Naive thymus-derived CD4-positive, alpha-beta T cell (primary cell): Measurements from ENCODE around the gene PTTG1IP. TPM values are rescaled to one million over a fixed set of nuclear protein-coding genes. Genes with fewer than 3 reads are reported as not detected.

Experiments
- ATAC-seq: fragments of 150-1000 bp; cut with Tn5 transposase; 2 replicates; pipeline ENCODE4 v1.10.0; 2021; ENCODE audit warnings: mild to moderate bottlenecking, moderate library complexity
- CTCF ChIA-PET: fragments of 350-600 bp; sonication (Branson Sonifier 250); formaldehyde crosslinking; loops from one replicate; lab custom pipeline; 2021; ENCODE audit warnings: antibody characterized with exemption; lab: Charles Lee
- POLR2A ChIA-PET: fragments of 350-600 bp; sonication (Branson Sonifier 250); formaldehyde crosslinking; loops from one replicate; lab custom pipeline; 2021; ENCODE audit warnings: antibody characterized with exemption, inconsistent platforms; lab: Charles Lee
- DNase-seq, 9 donors: peaks; one replicate each; pipeline versions ENCODE4 v3.0.0 to v3.0.0-alpha.2; 2020 to 2022; ENCODE audit warnings: mixed read lengths in 1 of 9
- H3K27ac ChIP-seq: one replicate; pipeline ENCODE4 v1.7.0; 2013; ENCODE audit warnings: mild to moderate bottlenecking, low read depth, low read length, moderate library complexity
- H3K27me3 ChIP-seq, 2 donors: one replicate each; pipeline ENCODE4 v1.7.0; 2013; ENCODE audit warnings: low read length in 2 of 2, mild to moderate bottlenecking in 2 of 2, moderate library complexity in 2 of 2; ENCODE audit not compliant: control insufficient read depth in 2 of 2, insufficient read depth in 2 of 2
- H3K36me3 ChIP-seq, 3 experiments: 1 replicate in 2 of 3; 2 replicates in 1 of 3; pipeline ENCODE4 v1.7.0; 2013; ENCODE audit warnings: low read length in 3 of 3, mild to moderate bottlenecking in 3 of 3, moderate library complexity in 1 of 3; ENCODE audit not compliant: insufficient read depth in 3 of 3, control insufficient read depth in 2 of 3
- H3K4me1 ChIP-seq, 2 donors: one replicate each; pipeline ENCODE4 v1.7.0; 2013; ENCODE audit warnings: low read length in 2 of 2, mild to moderate bottlenecking in 2 of 2, moderate library complexity in 1 of 2; ENCODE audit not compliant: control insufficient read depth in 2 of 2, insufficient read depth in 2 of 2
- H3K4me3 ChIP-seq: 2 replicates; pipeline ENCODE4 v1.7.0; 2013; ENCODE audit warnings: mild to moderate bottlenecking, low read length
- H3K9me3 ChIP-seq, 3 experiments: 1 replicate in 2 of 3; 2 replicates in 1 of 3; pipeline ENCODE4 v1.7.0; 2013; ENCODE audit warnings: low read length in 3 of 3; ENCODE audit not compliant: control insufficient read depth in 2 of 3
- H3K27ac Mint-ChIP-seq, 9 donors: one replicate each; pipeline ENCODE4 v1.8.0; 2020 to 2022; ENCODE audit warnings: mixed read lengths in 9 of 9, mild to moderate bottlenecking in 8 of 9, moderate library complexity in 5 of 9, inconsistent platforms in 2 of 9
- H3K27me3 Mint-ChIP-seq, 5 donors: one replicate each; pipeline ENCODE4 v1.8.0; 2021 to 2022; ENCODE audit warnings: mixed read lengths in 5 of 5, mild to moderate bottlenecking in 1 of 5
- H3K36me3 Mint-ChIP-seq, 5 donors: one replicate each; pipeline ENCODE4 v1.8.0; 2020 to 2022; ENCODE audit warnings: mixed read lengths in 5 of 5, mild to moderate bottlenecking in 3 of 5, inconsistent platforms in 1 of 5
- H3K4me1 Mint-ChIP-seq, 7 donors: one replicate each; pipeline ENCODE4 v1.8.0; 2020 to 2022; ENCODE audit warnings: mixed read lengths in 7 of 7, mild to moderate bottlenecking in 3 of 7, inconsistent platforms in 1 of 7
- H3K4me3 Mint-ChIP-seq, 10 donors: one replicate each; pipeline ENCODE4 v1.8.0; 2020 to 2022; ENCODE audit warnings: mild to moderate bottlenecking in 10 of 10, mixed read lengths in 10 of 10, moderate library complexity in 6 of 10, inconsistent platforms in 2 of 10
- H3K9me3 Mint-ChIP-seq, 11 donors: one replicate each; pipeline ENCODE4 v1.8.0; 2020 to 2022; ENCODE audit warnings: mixed read lengths in 11 of 11, mild to moderate bottlenecking in 4 of 11, inconsistent platforms in 1 of 11, moderate library complexity in 1 of 11
- intact Hi-C, 2 donors: fragments of 100-400 bp; cut with micrococcal nuclease; formaldehyde crosslinking; loops; one replicate each; pipeline ENCODE4 v1.15.1; 2023
- polyA plus RNA-seq, 2 donors: library from polyadenylated mRNA; unstranded; fragments of 300-500 nt; fragmentation: Illumina TruSeq; gene quantifications; one replicate each; pipeline ENCODE4 v1.2.3, GENCODE V29; 2021
- total RNA-seq, 6 experiments: library from RNA in 5 of 6; stranded (reverse) in 5 of 6; gene quantifications; 1 replicate in 5 of 6; 2 replicates in 1 of 6; pipeline ENCODE4 v1.2.3 and lab custom pipeline; 2021 to 2026

Gene PTTG1IP
- total and polyA plus RNA-seq, 7 experiments from 2014 or later = 60.9 to 122 (median 92.5) TPM

DNA sequence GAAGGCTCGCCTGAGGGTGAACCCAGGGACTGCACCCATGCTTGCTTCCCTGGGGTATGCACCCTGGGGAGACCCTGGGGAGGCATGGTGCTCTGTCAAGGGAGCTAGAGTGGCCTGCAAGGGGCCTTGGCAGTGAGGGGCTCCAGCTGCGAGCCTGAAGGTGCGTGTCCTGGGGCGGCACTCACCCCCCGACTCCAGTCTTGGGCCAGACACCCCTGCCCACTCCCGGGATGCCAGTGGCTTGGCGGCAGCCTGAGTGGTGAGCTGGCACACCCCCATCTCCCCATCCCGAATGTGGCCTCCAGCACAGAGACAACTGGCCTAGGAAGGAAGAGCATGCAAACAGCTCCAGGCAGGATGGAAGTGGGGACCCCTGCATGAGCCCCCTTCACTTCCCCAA lies 58.3 kb downstream of the PTTG1IP start:
- CTCF ChIA-PET = no interaction called here

GRCh38 chr21:44814498-44815023 lies 58.9 kb downstream of the PTTG1IP start:
- Histone ChIP-seq H3K9me3 (no peaks in the 10 kb centered on the region), H3K4me1 (no peaks in the 10 kb centered on the region), H3K27ac (no peak overlapping the region), H3K27me3 (no peaks in the 10 kb centered on the region), H3K36me3 (peaks cover 0 to 39% (median 0%) of the 10 kb centered on the region in 3 experiments), H3K4me3 (no peak overlapping the region)
- POLR2A ChIA-PET = interaction anchor here (1.2 kb wide), 1 partner anchor 13 kb away, joined by 5 read pairs; the partner anchor contains the start of gene UBE2G2
- intact Hi-C loops = loop anchor here in 1 of 2 donors (5.0 kb wide), 4 partner anchors 98 to 802 kb away; partner anchors contain the start of genes POFUT2 and TRAPPC10
- ATAC-seq (no peak), DNase-seq (no peak)
- Mint-ChIP-seq H3K36me3 (peaks cover 0 to 11% (median 8%) of the 10 kb centered on the region in 5 donors), H3K4me3 (peak overlapping the region in 1 of 10 donors; percentile 45), H3K27me3 (no peaks in the 10 kb centered on the region), H3K4me1 (peaks cover 16 to 35% (median 18%) of the 10 kb centered on the region in 7 donors), H3K9me3 (peaks cover 0 to 3% (median 1%) of the 10 kb centered on the region in 11 donors), H3K27ac (peak overlapping the region in 2 of 9 donors; percentile 45 to 56)
- CTCF ChIA-PET = interaction anchor here (1.1 kb wide), 1 partner anchor 21 kb away, joined by 4 read pairs; no protein-coding TSS in a partner anchor

More for the DNA sequence above, 58.3 kb downstream of the PTTG1IP start:
- H3K4me3 Mint-ChIP-seq = peak overlapping the region in 2 of 10 donors; percentile 43 to 53
- H3K36me3 Mint-ChIP-seq = peaks cover 0 to 13% (median 4%) of the 10 kb centered on the region in 5 donors
- Histone ChIP-seq H3K4me3 (no peak overlapping the region), H3K27ac (no peak overlapping the region), H3K4me1 (no peaks in the 10 kb centered on the region), H3K27me3 (no peaks in the 10 kb centered on the region), H3K9me3 (peaks cover 0 to 4% (median 0%) of the 10 kb centered on the region in 3 experiments), H3K36me3 (peaks cover 0 to 32% (median 0%) of the 10 kb centered on the region in 3 experiments)
- DNase-seq (no peak), ATAC-seq (no peak)
- peak overlapping the region in 1 of 9 donors; percentile 45 for H3K27ac Mint-ChIP-seq
- POLR2A ChIA-PET = interaction anchor here (0.6 to 1.2 kb wide), 2 partner anchors 14 to 31 kb away, joined by 3 read pairs; partner anchors contain the start of gene UBE2G2
- intact Hi-C loops = loop anchor here in 1 of 2 donors (5.0 kb wide), 4 partner anchors 97 to 803 kb away; partner anchors contain the start of genes POFUT2 and TRAPPC10
- H3K9me3 Mint-ChIP-seq = peaks cover 0 to 9% (median 3%) of the 10 kb centered on the region in 11 donors
- H3K4me1 Mint-ChIP-seq = peaks cover 15 to 35% (median 17%) of the 10 kb centered on the region in 7 donors
- H3K27me3 Mint-ChIP-seq = peaks cover 0 to 5% (median 0%) of the 10 kb centered on the region in 5 donors

GRCh38 chr21:44813727-44814126 lies 59.8 kb downstream of the PTTG1IP start:
- Mint-ChIP-seq H3K36me3 (peaks cover 0 to 14% (median 10%) of the 10 kb centered on the region in 5 donors), H3K4me1 (peaks cover 16 to 35% (median 18%) of the 10 kb centered on the region in 7 donors), H3K27me3 (no peaks in the 10 kb centered on the region), H3K9me3 (peaks cover 0 to 2% (median 0%) of the 10 kb centered on the region in 11 donors), H3K27ac (no peak overlapping the region), H3K4me3 (no peak overlapping the region)
- H3K36me3 ChIP-seq = peaks cover 0 to 46% (median 0%) of the 10 kb centered on the region in 3 experiments
- ChIA-PET POLR2A (interaction anchor here (1.2 kb wide), 1 partner anchor 12 kb away, joined by 5 read pairs; the partner anchor contains the start of gene UBE2G2), CTCF (interaction anchor here (1.1 kb wide), 1 partner anchor 20 kb away, joined by 4 read pairs; no protein-coding TSS in a partner anchor)
- H3K4me1 ChIP-seq = no peaks in the 10 kb centered on the region
- ATAC-seq (no peak), DNase-seq (no peak)
- intact Hi-C loops = no loop called here
- H3K27ac ChIP-seq = no peak overlapping the region
- H3K4me3 ChIP-seq = no peak overlapping the region
- H3K9me3 ChIP-seq = no peaks in the 10 kb centered on the region
- no peaks in the 10 kb centered on the region for H3K27me3 ChIP-seq

DNA sequence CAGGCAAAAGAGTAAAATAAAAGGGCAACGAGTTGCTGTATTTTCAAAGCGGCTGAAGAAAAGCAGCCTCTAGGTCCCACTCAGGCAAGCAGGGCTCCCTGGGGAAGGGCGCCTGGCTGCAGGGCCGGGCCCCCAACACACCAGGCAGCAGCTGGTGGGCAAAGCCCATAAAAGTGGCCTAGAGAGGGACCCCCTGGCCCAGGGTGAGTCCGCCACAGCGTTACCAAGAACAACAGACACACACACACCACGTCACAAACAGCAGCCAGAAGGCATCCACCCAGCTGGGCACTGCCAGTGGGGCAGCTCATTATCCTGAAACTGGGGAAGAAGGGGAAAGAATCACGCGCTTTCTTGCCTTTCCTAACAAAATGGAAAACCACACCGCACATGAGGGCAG lies 60.3 kb downstream of the PTTG1IP start:
- no peak for DNase-seq
- Histone ChIP-seq H3K36me3 (peaks cover 0 to 48% (median 0%) of the 10 kb centered on the region in 3 experiments), H3K4me3 (no peak overlapping the region), H3K27me3 (no peaks in the 10 kb centered on the region), H3K27ac (no peak overlapping the region), H3K9me3 (no peaks in the 10 kb centered on the region), H3K4me1 (no peaks in the 10 kb centered on the region)
- Mint-ChIP-seq H3K4me3 (no peak overlapping the region), H3K27ac (peak overlapping the region in 1 of 9 donors; percentile 67), H3K27me3 (no peaks in the 10 kb centered on the region), H3K9me3 (peaks cover 0 to 2% (median 0%) of the 10 kb centered on the region in 11 donors), H3K4me1 (peaks cover 16 to 35% (median 18%) of the 10 kb centered on the region in 7 donors), H3K36me3 (peaks cover 0 to 14% (median 10%) of the 10 kb centered on the region in 5 donors)
- no peak for ATAC-seq
- intact Hi-C loops = no loop called here
- CTCF ChIA-PET = interaction anchor here (0.6 kb wide), 1 partner anchor 56 kb away, joined by 3 read pairs; no protein-coding TSS in a partner anchor
- POLR2A ChIA-PET = interaction anchor here (0.6 to 0.7 kb wide), 2 partner anchors 107 to 132 kb away, joined by 3 read pairs; partner anchors contain the start of gene ITGB2

GRCh38 chr21:44812640-44813039 lies 60.9 kb downstream of the PTTG1IP start:
- ChIA-PET CTCF (interaction anchor here (0.6 kb wide), 1 partner anchor 57 kb away, joined by 3 read pairs; no protein-coding TSS in a partner anchor), POLR2A (interaction anchor here (0.7 kb wide), 1 partner anchor 108 kb away, joined by 3 read pairs; the partner anchor contains the start of gene ITGB2)
- no peak for ATAC-seq
- Histone ChIP-seq H3K4me3 (no peak overlapping the region), H3K9me3 (no peaks in the 10 kb centered on the region), H3K36me3 (peaks cover 0 to 51% (median 0%) of the 10 kb centered on the region in 3 experiments), H3K27me3 (no peaks in the 10 kb centered on the region), H3K27ac (no peak overlapping the region), H3K4me1 (no peaks in the 10 kb centered on the region)
- peaks cover 16 to 35% (median 18%) of the 10 kb centered on the region in 7 donors for H3K4me1 Mint-ChIP-seq
- peaks cover 0 to 2% (median 0%) of the 10 kb centered on the region in 11 donors for H3K9me3 Mint-ChIP-seq
- H3K27me3 Mint-ChIP-seq = no peaks in the 10 kb centered on the region
- H3K36me3 Mint-ChIP-seq = peaks cover 0 to 14% (median 10%) of the 10 kb centered on the region in 5 donors
- DNase-seq = no peak
- H3K27ac Mint-ChIP-seq = peak overlapping the region in 1 of 9 donors; percentile 67
- intact Hi-C loops = no loop called here
- H3K4me3 Mint-ChIP-seq = no peak overlapping the region

GRCh38 chr21:44810779-44811178 lies 62.7 kb downstream of the PTTG1IP start:
- intact Hi-C loops = no loop called here
- H3K27me3 ChIP-seq = no peaks in the 10 kb centered on the region
- H3K27ac ChIP-seq = no peak overlapping the region
- DNase-seq (no peak), ATAC-seq (no peak)
- peaks cover 0 to 67% (median 6%) of the 10 kb centered on the region in 3 experiments for H3K36me3 ChIP-seq
- peak overlapping the region in 1 of 10 donors; percentile 51 for H3K4me3 Mint-ChIP-seq
- peaks cover 0 to 30% (median 13%) of the 10 kb centered on the region in 5 donors for H3K36me3 Mint-ChIP-seq
- ChIA-PET POLR2A (no interaction called here), CTCF (no interaction called here)
- no peaks in the 10 kb centered on the region for H3K9me3 ChIP-seq
- no peaks in the 10 kb centered on the region for H3K27me3 Mint-ChIP-seq
- H3K4me1 Mint-ChIP-seq = peaks cover 9 to 28% (median 12%) of the 10 kb centered on the region in 7 donors
- no peaks in the 10 kb centered on the region for H3K4me1 ChIP-seq
- no peak overlapping the region for H3K4me3 ChIP-seq
- H3K27ac Mint-ChIP-seq = peak overlapping the region in 3 of 9 donors; percentile 32 to 77 (median 46)
- peaks cover 0 to 2% (median 0%) of the 10 kb centered on the region in 11 donors for H3K9me3 Mint-ChIP-seq
